Retinal pigment epithelial cell (primary cell): ENCODE data around the gene HCN4.

Experiments used
- DNase-seq: peaks from one replicate; pipeline ENCODE4 v3.0.0-alpha.2; 2010; ENCODE audit warnings: low read depth
- H3K4me3 ChIP-seq: 2 replicates; pipeline ENCODE4 v1.5.1; 2011; ENCODE audit warnings: mild to moderate bottlenecking, low read length, control low read depth, moderate library complexity
- TF ChIP-seq, protein P1 (sequence below): conservative IDR thresholded peaks from 2 replicates; pipeline ENCODE4 v1.5.1; 2011; ENCODE audit warnings: low read depth, low read length, control low read depth, inconsistent platforms

The HCN4 gene

DNA sequence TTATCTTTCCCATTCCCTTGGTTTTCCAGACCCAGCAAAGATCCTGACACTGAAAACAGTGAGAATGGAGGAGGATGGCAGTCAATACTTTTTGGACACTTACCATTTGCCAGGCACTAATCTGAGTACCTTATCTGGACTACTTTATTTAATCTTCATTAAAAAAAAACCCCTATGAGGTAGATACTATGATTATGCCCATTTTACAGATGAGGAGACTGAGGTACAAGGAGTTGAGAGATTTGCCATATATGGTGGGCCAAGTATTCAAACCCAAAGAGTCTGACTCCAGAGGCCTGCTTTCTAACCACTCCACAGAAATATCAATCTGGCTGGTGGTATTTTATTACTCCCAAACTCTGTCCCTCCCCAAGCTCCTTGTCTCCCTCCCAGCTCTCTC lies 19.6 kb downstream of the HCN4 start:
- no peak for DNase-seq
- TF ChIP-seq, protein P1, sequence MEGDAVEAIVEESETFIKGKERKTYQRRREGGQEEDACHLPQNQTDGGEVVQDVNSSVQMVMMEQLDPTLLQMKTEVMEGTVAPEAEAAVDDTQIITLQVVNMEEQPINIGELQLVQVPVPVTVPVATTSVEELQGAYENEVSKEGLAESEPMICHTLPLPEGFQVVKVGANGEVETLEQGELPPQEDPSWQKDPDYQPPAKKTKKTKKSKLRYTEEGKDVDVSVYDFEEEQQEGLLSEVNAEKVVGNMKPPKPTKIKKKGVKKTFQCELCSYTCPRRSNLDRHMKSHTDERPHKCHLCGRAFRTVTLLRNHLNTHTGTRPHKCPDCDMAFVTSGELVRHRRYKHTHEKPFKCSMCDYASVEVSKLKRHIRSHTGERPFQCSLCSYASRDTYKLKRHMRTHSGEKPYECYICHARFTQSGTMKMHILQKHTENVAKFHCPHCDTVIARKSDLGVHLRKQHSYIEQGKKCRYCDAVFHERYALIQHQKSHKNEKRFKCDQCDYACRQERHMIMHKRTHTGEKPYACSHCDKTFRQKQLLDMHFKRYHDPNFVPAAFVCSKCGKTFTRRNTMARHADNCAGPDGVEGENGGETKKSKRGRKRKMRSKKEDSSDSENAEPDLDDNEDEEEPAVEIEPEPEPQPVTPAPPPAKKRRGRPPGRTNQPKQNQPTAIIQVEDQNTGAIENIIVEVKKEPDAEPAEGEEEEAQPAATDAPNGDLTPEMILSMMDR: no peak

DNA sequence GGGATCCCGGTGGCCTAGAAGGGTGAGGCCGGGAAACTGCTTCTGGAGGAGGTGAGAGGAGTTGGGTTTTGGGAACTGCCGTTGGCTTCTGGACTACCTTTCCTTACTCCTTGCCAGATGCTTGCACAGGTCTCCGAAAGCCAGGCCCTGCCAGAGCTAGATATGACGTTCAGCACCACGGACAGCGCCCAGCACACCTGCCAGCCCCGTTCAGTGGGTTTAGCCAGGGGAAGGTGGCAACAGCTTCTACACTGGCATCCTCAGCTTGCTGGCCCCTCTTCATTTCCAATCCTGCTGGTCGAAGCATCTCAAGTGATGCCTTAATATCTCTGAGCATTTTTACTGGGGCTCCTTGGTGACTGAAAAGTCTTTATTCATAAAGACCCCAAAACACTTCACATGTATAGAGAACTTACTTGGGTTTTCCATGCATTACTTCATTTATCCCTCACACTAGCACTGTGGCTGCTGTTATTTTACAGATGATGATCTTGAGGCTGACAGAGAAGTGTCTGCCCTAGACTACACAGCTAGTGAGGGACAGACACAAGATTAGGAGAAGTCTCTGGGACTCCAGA lies 21.9 kb downstream of the HCN4 start:
- peak; percentile 12 for DNase-seq
- TF ChIP-seq, protein P1: no peak
- H3K4me3 ChIP-seq: no peak overlapping the region

More for the DNA sequence above, 19.6 kb downstream of the HCN4 start:
- H3K4me3 ChIP-seq: no peak overlapping the region

DNA sequence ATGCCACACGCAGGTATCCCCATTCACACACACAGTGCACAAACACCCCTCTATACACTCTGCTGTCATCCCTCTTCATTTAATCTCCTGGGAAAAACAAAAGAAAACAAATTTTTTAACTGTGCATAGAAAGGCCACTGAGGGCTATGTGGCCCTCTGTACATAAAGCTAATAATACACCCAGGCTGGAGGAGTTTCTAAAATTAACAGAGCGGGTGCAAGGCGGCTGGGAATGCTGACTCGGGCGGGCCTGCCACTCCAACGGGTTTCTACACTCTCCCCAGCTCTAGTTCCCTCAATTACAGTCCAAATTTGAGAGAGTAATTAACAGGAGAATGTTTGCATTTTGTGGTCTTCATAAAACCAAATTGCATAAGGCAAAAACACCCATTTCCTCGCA lies 23.1 kb downstream of the HCN4 start:
- H3K4me3 ChIP-seq: no peak overlapping the region
- no peak for DNase-seq
- TF ChIP-seq, protein P1: no peak

DNA sequence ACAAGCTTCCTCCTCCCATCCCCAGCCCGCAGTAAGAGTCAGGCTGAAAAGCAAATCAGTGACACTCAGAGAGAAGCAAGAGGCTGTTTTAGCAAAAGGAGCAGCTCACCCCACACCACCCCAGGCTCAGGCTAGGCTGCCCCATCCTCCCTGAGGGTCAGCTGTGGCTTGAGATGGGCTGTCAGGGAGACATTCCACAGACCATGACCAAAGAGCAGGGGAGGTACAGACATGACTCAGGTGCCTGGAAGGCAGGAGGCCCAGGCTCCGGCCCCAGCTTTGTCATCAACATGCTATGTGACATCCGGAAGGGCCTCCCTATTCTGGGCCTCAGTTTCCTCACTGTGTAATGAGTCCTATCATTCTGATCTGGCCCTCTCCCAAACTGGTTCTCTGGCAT lies 24.7 kb downstream of the HCN4 start:
- no peak overlapping the region for H3K4me3 ChIP-seq
- DNase-seq: no peak
- TF ChIP-seq, protein P1: no peak

DNA sequence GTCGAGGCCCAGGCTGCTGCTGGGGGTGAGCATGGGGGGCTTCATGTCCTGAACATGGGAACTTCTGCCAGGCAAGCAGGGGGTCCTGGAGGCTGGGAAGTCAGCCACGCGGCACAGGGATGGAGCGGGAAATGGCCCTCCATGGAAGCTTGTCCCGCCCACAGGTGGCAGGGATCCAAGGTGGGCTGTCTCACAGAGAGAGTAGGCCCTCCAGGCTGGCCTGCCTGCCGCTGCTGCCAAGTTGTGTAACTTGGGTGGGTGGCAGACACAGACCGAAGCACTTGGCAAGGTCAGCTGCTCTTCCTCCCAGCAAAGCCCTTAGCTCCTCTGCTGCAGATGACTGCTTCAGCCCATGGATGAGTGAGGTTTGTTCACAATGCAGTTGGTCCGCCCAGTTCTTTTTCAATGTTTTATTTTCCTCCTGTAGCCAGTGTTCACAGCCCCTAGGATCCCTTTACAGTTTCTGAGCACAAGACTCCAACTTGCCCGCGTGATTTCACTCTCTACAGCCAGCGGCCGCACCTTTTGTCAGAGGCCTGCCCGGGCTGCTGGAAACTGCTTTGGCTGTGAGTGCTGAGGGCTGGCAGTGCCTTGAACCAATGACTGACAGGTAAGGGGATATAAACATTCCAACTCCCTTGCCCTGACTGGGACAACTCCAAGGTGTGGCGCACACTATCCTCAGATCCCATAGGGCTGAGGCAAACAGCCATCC lies 26.7 kb downstream of the HCN4 start:
- TF ChIP-seq, protein P1: no peak
- DNase-seq: no peak
- H3K4me3 ChIP-seq: no peak overlapping the region

DNA sequence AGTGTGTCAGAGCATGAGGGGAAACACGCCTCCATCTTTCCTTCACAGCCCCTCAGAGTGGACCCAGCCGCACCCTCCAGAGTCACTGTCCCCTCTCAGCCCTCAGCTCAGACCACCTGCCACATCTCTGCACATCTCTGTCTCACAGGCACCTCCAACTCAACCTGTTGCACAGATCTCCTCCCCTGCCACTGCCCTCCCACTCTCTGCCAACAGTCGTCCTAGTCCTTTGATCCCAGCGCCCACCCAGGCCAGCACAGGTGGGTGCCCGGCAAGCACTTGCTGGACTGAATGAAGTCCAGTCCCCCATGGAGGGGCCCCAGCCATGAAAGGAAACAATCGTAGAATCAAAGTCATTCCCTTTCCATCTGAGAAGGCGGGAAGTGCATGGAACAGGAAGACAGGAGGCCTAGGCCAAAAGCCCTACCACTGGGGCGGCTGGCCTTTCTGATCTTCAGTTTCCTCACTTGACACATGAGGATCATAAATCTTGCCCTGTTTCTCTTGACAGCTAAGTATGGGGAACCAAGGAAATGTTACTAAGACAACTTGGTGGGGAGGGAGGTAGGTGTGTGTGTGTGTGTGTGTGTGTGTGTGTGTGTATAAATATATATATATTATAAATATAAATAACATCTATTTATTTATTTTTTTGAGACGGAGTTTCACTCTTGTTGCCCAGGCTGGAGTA lies 28.1 kb downstream of the HCN4 start:
- TF ChIP-seq, protein P1: no peak
- no peak overlapping the region for H3K4me3 ChIP-seq
- DNase-seq: no peak
